ENCODE measurements around the gene AARS2. TPM values are rescaled to one million over a fixed set of nuclear protein-coding genes. Genes with fewer than 3 reads are reported as not detected.

Gene AARS2
- total RNA-seq, 1 experiment from 2014 or later, result 21.7 TPM

GRCh38 chr6:44298864-44299263, 14.3 kb downstream of the AARS2 start:
- H3K4me3 Mint-ChIP-seq, result peak overlapping the region in 1 of 2 experiments; percentile 44; a peak in 2 of 5 replicates
- no peaks in the 10 kb centered on the region for H3K9me3 ChIP-seq (ENCODE audit: control insufficient read depth, low read depth, low read length)
- peaks cover 37% of the 10 kb centered on the region for H3K27me3 Mint-ChIP-seq (ENCODE audit: low read depth)
- no peaks in the 10 kb centered on the region for H3K9me3 Mint-ChIP-seq
- no peak overlapping the region for H3T11ph ChIP-seq (ENCODE audit: low read length)
- H3K27me3 ChIP-seq (ENCODE audit: insufficient read depth, low read length), result no peaks in the 10 kb centered on the region; the same call in 1 of the 2 replicates
- H3K14ac ChIP-seq (ENCODE audit: insufficient read depth, low read length), result no peak overlapping the region
- no peak overlapping the region for H3K56ac ChIP-seq (ENCODE audit: insufficient read length, low read depth, low read length)
- no peak overlapping the region for H2AFZ ChIP-seq (ENCODE audit: low read length)
- H3K4me1 Mint-ChIP-seq, result peaks cover 13 to 14% of the 10 kb centered on the region in 2 experiments
- H4K5ac ChIP-seq (ENCODE audit: insufficient read length, low read depth, low read length), result no peak overlapping the region
- H3K4me1 ChIP-seq (ENCODE audit: insufficient read depth, low read length), result no peaks in the 10 kb centered on the region
- peaks cover 29 to 47% (median 40%) of the 10 kb centered on the region in 3 experiments; a peak in 6 of 7 replicates for H3K36me3 Mint-ChIP-seq (ENCODE audit: insufficient read depth in 1 of 3, low read depth in 3 of 3)
- no peak overlapping the region for H2AK5ac ChIP-seq (ENCODE audit: insufficient read length, low read length)
- TF ChIP-seq CTCF (conservative IDR thresholded peaks at IDR 0.05), result no peak
- H4K20me1 ChIP-seq (ENCODE audit: control insufficient read depth, insufficient read depth, insufficient read length), result no peaks in the 10 kb centered on the region
- H2BK120ac ChIP-seq (ENCODE audit: low read depth, low read length, poor library complexity, severe bottlenecking), result no peak overlapping the region
- no peaks in the 10 kb centered on the region for H3K79me2 ChIP-seq (ENCODE audit: insufficient read depth, low read length)
- H3K4ac ChIP-seq (ENCODE audit: low read depth, low read length), result no peak overlapping the region
- no peaks in the 10 kb centered on the region for H3K79me1 ChIP-seq (ENCODE audit: insufficient read depth, low read depth, low read length, poor library complexity, severe bottlenecking)
- no peak for DNase-seq
- H3K27ac ChIP-seq (ENCODE audit: insufficient read length, low read depth, low read length), result no peak overlapping the region
- H3K23me2 ChIP-seq (ENCODE audit: insufficient read length, low read depth, low read length, poor library complexity, severe bottlenecking), result peaks cover 10% of the 10 kb centered on the region
- H3K18ac ChIP-seq (ENCODE audit: insufficient read length, low read depth, low read length), result no peak overlapping the region
- no peak overlapping the region for H2BK12ac ChIP-seq (ENCODE audit: insufficient read length, low read depth, low read length)
- H3K9ac ChIP-seq (ENCODE audit: extremely low read depth, insufficient read length, low read length), result no peak overlapping the region
- H4K91ac ChIP-seq (ENCODE audit: insufficient read length, low read depth, low read length), result no peak overlapping the region
- H4K8ac ChIP-seq (replicated peaks; ENCODE audit: insufficient read length, low read depth, low read length), result no peak overlapping the region
- WGBS (ENCODE audit: extremely low coverage, insufficient read length, low lambda C conversion rate), result no CpG with 5 or more reads among the region's 3 CpGs
- no peak overlapping the region for H2BK15ac ChIP-seq (ENCODE audit: low read depth, low read length)
- no peak overlapping the region for H2BK5ac ChIP-seq (ENCODE audit: insufficient read length, low read length)
- H3K23ac ChIP-seq (ENCODE audit: insufficient read length, low read depth, low read length), result no peak overlapping the region
- H3K4me2 ChIP-seq (ENCODE audit: insufficient read depth, insufficient read length, low read length), result no peak overlapping the region
- H3K27ac Mint-ChIP-seq, result peak overlapping the region in 2 of 3 experiments; percentile 7 to 29; a peak in 1 of 7 replicates
- no peak overlapping the region for H2BK20ac ChIP-seq (ENCODE audit: low read depth, low read length, poor library complexity, severe bottlenecking)

Measured in H9 (cell line).